M059J (cell line): ENCODE data around the gene PYGO1. TPM values are rescaled to one million over a fixed set of nuclear protein-coding genes. Genes with fewer than 3 reads are reported as not detected.
"Not testable (repeated sequence)": the region's sequence is repeated elsewhere in the genome, so short reads cannot be mapped to it uniquely, and the experiment has no call there.

Experiments
- DNase-seq: peaks from one replicate; pipeline ENCODE4 v3.0.0-alpha.2; 2012; ENCODE audit warnings: low read depth
- total RNA-seq: library from RNA; depleted of rRNA; stranded (reverse); fragments of >200 nt; shearing (Covaris generic); gene quantifications from 2 replicates; pipeline ENCODE4 v1.2.3, GENCODE V29; 2014; rRNA removed

The PYGO1 gene
- total RNA-seq, 1 experiment from 2014 or later: 4.8 TPM

GRCh38 chr15:55507567-55507966 lies 80.6 kb downstream of the PYGO1 start:
- no peak for DNase-seq

- not testable (repeated sequence) for DNase-seq
These were observed 82.7 kb downstream of the PYGO1 start for GRCh38 chr15:55505407-55505806.

GRCh38 chr15:55499151-55499550 lies 89.0 kb downstream of the PYGO1 start:
- no peak for DNase-seq

GRCh38 chr15:55498109-55498938 lies 89.8 kb downstream of the PYGO1 start:
- DNase-seq: peak; percentile 86

GRCh38 chr15:55496716-55497115 lies 91.4 kb downstream of the PYGO1 start:
- no peak for DNase-seq

- DNase-seq: no peak
These were observed 93.2 kb downstream of the PYGO1 start for GRCh38 chr15:55494931-55495330.

- peak; percentile 87 for DNase-seq
These were observed 99.1 kb downstream of the PYGO1 start for GRCh38 chr15:55488952-55489600.

Other genes starting within 250 kb of the PYGO1 start
- 35.6 and 45.6 TPM in 2 replicates for gene CCPG1, start 180.0 kb downstream of the PYGO1 start, total RNA-seq
- gene PIERCE2, start 179.8 kb downstream of the PYGO1 start, total RNA-seq: 3.5 and 6.5 TPM in 2 replicates
- 4.2 and 5.0 TPM in 2 replicates for gene DNAAF4, start 80.1 kb downstream of the PYGO1 start, total RNA-seq
- 2.1 and 2.7 TPM in 2 replicates for gene PRTG, start 154.8 kb upstream of the PYGO1 start, total RNA-seq